Transverse colon (tissue), 4 donors: ENCODE data around the gene ABCG8.

Experiments used
- CTCF ChIP-seq, 5 experiments: fragments of 200-600 bp in 3 of 5; fragments of 450-650 bp in 2 of 5; sonication (generic) in 3 of 5; IDR thresholded peaks; 1 replicate in 2 of 5; 2 replicates in 3 of 5; pipeline ENCODE4 v1.5.1; 2016 to 2017; ENCODE audit warnings: antibody characterized with exemption in 5 of 5, inconsistent platforms in 3 of 5, mild to moderate bottlenecking in 2 of 5, moderate library complexity in 1 of 5
- POLR2A ChIP-seq: fragments of 450-650 bp; IDR thresholded peaks from one replicate; pipeline ENCODE4 v1.6.1; 2016; ENCODE audit warnings: antibody characterized with exemption, mild to moderate bottlenecking, moderate library complexity
- POLR2AphosphoS5 ChIP-seq, 3 donors: sonication (generic); formaldehyde crosslinking; IDR thresholded peaks; one replicate each; pipeline ENCODE4 v1.6.1; 2016; ENCODE audit warnings: antibody characterized with exemption in 3 of 3

- TF ChIP-seq CTCF (IDR thresholded peaks at IDR 0.05), result no peak
- no peak for TF ChIP-seq POLR2AphosphoS5 (IDR thresholded peaks at IDR 0.05)
- no peak for TF ChIP-seq POLR2A
Observed at GRCh38 chr2:43792653-43793052, 46.1 kb upstream of the ABCG8 start.
